ENCODE data around the gene NPY4R2.
"Not testable (repeated sequence)": the region's sequence is repeated elsewhere in the genome, so short reads cannot be mapped to it uniquely, and the experiment has no call there.

The NPY4R2 gene, protein sequence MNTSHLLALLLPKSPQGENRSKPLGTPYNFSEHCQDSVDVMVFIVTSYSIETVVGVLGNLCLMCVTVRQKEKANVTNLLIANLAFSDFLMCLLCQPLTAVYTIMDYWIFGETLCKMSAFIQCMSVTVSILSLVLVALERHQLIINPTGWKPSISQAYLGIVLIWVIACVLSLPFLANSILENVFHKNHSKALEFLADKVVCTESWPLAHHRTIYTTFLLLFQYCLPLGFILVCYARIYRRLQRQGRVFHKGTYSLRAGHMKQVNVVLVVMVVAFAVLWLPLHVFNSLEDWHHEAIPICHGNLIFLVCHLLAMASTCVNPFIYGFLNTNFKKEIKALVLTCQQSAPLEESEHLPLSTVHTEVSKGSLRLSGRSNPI

DNA sequence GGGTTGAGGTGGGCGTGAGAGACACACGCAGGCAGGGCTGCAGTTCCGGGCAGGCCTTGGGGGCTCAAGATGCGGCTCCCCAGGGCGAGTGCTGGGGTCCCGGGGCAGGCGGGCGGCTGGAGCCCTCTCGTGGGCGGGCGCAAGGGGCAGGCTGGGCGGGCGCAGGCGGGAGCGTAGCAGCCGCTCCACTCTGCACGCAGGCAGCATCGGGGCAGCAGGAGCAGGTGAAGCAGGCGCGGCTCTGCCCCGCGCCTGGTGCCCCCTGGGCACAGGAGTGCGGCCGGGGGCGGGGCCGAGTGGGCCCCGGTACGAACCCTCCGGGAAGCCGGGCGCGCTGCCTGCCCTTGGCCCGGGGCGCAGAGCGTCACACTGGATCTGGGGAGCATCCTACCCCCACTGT lies at the start of gene NPY4R2:
Gene NPY4R2 (plus strand): TSS at position 188 of the 400 bp plus-strand sequence. CDS start 3,326 bp downstream, outside the sequence.
- not testable (repeated sequence) for DNase-seq

DNA sequence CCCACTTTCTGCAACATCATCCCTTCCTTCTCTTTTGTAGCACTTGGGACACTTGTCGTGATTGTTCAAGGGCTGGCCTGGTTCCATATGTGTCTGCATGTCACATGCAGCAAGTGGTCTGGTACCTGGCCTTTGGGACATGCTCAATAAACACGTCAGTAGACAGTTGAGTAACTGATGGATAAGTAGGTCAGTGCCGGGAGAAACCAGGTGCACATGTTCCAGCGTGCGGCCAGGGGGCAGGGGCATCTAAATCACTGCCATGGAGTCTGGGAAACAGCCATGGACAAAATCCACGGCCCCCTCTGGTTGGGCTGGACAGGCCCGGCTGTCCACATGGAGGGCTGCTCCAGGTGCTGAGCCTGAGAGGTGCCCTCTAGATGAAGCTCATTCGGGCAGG lies 47.6 kb upstream of the NPY4R2 start:
- DNase-seq: not testable (repeated sequence)

DNA sequence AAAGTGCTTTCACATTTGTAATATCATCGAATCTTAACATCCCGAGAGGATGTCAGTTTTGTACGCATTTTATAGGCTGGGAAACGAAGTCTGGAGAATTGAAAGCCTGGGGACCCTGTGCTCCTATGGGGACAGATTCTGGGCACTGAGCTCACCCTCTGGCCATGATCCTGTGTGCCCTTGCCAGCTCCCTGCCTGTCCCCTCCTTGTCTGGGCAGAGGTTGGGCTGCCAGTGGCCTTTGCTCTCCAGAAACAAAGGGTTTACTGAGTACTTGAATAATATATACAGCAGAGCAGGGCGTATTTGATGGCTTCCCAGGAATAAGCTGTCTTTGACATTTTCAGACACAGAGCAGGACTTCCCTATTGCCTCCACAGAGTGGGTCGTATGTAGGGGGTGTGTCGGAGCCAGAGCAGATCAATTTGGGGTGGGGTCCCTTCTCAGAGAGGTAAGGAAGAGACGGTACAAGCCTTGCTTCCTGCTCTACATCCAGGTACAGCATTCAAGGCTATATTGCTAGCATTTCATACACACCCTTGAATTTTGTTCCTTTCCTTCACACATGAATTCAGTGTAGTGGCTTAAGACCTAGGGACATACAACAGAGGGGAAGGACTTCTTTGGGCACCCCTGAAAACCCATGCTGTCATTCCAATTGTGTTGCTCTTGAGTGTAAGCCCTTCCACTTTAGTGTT lies 46.8 kb upstream of the NPY4R2 start:
- not testable (repeated sequence) for DNase-seq

DNA sequence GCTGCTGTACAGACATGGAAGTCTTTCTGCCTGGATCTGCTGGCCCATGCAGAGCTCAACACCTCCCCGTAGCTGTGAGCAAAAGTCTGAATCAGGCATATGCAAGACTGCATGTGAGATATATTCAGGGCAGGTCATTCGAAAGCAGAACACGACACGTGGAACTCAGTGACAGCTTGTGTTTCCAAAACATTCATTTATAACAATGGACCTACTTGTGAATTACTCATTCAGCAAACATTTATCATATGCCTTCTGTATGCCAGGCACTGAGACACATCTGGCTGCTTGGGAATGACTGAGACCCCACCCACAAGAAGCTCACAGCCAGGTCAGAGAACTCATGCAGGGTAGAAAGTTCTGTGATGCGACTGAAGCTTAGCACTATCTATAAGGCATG lies 46.2 kb upstream of the NPY4R2 start:
- not testable (repeated sequence) for DNase-seq

DNA sequence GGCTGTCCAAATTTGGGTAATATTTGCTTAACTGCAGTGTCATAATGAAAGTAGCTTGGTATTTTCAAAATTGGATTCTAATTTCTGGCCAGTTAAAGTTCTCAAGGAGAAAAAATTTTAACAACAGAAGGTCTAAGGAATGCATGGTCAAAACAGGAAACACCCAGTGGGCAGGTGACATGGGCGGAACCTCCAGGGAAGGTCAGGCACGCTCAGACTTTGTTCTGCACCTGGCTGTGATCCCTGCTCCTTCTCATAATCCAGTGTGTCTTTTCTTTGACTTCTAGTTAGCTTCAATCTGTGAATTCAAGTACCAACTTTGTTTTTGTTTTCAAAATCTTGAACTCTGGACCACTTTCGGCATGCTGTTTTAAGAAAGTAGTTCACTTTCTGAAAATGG lies 34.2 kb upstream of the NPY4R2 start:
- not testable (repeated sequence) for DNase-seq

DNA sequence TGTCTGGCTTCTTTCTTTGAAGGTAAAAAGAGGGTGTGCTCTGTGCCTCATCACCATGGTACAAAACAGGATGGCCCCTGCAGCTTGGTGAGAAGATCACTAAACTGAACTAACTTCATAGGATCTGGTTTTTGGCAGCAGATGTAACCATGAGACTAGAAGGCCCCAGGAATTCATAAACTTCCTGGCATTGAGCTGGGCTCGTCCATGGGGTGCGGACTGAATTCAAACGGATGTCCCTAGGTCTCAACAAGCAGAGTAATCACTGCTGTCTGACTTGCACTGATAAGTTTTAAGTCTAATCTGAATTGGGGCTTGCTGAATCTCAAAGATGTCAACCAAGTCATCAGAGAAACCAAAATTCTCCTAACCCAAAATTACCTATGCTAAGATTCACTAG lies 33.5 kb upstream of the NPY4R2 start:
- DNase-seq: not testable (repeated sequence)

DNA sequence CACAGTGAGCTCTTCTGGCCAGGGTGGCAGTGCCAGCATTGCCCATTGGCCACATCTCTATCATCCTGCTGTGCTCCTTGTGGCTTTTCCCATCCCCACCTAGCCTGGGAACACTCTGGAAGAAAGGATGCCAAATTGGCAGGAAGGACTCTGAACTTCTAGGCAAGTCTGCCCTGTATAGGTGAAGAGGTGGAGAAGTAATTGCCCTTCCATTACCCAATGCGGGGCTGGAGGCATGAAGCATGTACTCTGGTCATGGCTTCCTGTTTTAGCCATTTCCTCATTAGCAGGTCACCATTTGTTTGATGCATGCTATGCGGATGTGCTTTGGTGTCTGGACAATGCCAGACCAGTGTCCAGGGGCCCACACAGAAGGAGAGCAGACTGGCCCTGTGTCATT lies 32.1 kb upstream of the NPY4R2 start:
- DNase-seq: not testable (repeated sequence)

DNA sequence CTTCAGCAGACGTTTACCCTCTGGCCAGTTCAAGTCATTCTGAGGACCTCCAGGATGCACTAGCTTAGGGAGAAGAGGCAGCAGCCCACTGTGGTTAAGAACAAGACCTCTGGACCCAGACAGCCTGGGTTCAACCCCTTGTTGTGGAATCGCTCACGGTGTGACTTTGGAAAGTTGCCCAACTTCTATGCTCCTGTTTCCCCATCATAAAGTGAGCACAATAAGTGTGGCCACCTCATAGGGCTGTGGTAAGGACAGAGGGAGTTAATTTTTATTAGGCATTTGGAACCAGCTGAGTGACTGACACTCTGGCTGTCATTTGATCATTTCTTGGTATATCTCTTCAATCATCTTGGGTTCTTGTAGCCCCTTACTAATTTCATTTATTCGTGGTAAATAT lies 31.6 kb upstream of the NPY4R2 start:
- DNase-seq: not testable (repeated sequence)

DNA sequence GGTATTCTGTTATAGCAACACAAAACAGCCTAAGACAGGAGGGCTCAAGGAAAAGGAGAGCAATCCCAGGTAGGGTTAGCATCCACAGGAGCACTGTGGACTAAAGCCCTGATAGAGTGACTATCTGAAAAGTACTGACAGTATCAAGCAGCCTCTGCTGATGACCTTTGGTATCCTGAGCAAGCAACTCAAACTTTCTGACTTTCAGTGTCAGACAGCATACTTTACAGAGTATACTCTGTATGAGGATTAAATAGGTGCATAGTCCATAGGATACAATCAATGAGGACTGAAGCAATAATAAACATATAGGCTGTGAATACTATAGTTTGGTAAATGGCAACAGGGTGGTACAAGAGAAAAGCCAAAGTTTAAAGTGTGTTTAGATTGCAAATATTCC lies 27.7 kb upstream of the NPY4R2 start:
- not testable (repeated sequence) for DNase-seq

DNA sequence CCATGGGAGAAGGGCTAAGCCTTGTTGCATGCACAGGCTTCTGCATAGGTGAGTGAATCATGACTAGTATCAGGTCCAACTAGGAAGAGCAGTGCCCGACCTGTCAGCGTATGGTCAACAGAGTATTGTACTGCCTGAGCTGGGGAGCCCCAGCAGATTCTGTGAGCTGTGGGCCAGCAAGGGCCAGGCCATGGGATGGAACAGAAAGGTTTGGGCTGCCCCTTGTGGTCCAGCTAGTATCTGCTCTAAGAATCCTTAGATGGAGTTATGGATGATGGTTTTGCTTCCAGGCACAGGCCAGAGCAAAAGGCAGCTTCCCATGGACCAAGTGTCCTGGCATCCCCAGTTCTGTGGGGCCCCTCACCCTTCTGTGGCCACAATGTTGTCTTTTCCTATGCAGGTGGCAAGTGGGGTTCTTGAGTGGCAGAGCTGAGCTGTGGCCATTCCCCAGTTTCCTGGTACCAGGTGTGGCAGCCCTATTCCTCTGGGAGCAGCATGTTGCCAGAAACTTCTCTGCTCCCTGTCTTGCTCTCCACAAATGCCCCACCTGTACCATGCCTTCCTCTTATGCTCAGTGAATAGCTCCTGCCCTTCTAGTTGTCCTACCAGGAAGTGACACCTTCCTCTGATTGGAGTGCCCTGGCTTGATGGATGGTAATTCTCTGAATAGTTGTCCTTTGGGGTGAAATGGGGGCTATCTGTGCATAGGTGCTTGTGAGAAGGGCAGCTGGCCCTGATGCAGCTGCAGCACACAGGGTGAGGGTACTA lies 25.8 kb upstream of the NPY4R2 start:
- not testable (repeated sequence) for DNase-seq

DNA sequence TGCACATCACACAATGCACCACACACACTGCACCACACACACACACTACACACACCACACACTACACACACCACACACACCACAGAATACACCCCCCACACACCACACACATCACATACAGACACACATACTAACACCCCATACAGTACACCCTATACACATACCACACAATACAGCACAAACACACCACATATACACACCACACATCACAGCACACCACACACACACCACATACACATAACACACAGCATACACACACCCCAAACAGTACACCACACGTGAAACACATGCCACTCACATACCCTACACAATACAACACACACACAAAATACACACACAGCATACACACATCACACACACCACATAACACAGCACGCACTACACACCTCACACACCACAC lies 23.9 kb upstream of the NPY4R2 start:
- not testable (repeated sequence) for DNase-seq

DNA sequence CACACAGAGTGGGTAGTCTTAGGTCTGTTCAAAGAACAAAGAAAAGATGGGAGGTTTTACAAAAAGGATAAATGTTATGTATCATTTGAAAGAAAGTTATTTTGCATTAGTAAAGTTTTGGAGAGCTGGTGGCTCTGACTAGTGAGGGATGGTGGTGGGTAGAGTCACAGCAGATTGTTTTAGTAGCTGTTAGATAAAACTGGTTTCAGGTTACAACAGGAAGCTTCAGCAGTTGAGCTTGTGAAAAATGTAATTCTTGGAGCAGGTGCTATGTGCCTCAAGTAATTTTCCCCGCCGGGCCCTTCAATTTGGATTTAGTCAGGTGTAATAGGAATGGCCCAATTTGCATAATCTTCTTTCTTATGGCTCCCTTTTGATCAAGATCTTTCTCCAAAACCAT lies 20.6 kb upstream of the NPY4R2 start:
- not testable (repeated sequence) for DNase-seq

DNA sequence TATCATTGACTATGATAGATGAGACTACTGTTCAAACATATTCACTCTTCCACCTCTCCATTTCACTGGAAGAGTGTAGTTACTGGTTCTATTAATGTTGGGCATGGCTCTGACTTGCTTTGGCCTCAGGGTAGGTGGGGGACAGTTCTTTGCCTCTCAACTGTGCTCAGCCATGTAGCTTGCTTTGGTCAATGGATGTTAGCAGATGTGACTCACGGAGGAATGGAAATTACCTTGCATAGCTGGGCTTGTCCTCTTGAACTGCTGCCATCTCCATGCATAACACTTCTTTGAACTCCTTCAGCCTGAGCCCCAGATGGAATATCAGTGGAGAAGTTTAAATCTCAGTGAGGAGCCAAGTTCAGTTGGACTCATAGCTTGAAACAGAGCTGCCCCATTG lies 9.1 kb upstream of the NPY4R2 start:
- not testable (repeated sequence) for DNase-seq

DNA sequence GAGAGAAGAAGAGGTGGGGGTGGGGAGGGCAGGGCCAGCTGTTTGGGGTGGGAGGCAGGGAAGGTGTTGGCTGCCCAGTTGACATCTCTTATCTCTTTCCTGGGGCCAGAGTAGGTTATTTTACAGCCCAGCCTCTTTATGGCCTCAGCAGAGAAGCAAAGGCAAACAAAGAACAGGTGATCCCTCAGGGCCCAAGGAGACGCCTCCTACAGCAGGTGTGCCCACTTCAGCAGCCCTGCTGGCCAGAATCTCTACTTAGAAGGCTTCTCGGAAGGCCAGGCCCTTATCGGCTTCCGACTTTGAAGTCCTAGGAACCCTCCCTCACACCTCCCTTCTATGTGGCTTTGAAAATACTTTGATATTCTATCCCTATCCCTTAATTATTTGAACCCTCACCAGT lies 8.0 kb upstream of the NPY4R2 start:
- DNase-seq: not testable (repeated sequence)

DNA sequence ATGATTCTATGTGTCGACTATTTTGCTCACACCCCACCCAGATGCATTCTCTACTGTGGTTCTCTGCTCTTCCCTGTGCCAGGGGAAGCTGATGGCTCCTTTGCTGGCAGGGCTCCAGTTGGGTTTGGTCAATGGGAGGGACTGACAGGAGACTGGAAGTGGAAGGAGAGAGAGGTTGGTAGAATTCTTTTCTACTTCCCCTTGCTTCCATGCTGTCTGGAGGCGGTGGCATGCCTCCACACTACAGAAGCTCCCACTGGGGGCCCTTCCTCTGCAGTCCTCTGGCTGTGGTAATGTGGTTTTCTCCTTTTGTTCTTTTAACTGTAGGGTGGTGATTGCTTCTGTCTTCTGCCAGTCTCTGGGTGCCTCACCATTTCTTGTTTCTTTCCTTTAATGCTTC lies 4.4 kb upstream of the NPY4R2 start:
- DNase-seq: not testable (repeated sequence)

DNA sequence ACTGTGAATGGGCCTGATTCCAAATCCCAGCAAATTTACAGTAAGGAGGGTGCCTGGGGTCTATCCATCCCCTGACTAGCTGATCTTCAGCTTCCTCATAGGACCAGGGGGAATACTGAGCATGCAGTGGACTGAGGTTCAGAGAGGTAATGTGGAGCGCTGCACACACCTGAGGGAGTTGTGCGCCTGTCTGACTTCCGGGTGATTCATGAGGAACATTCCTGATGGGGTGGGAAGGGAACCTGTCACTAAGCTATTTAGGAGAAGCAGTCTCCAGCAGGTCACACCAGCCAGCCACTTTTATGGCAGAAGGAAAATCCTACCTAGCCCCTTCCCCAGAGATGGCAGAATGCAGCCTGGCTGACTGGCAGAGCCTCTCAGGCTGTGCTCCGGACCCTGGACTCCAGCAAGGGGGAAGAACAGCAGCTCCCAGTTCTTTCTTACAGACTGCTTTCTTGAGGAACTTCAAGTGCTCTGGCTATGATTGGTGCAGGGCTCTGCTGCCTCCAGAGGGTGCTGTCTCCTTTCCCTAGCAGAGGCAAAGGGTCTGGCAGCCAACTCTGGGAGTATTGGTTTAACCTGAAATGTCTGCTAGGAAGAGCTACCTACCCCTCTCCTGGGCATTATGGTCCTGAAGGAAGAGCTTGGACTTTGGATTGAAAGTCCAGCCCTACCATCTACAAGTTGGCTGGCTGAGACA lies 2.5 kb upstream of the NPY4R2 start:
- not testable (repeated sequence) for DNase-seq

DNA sequence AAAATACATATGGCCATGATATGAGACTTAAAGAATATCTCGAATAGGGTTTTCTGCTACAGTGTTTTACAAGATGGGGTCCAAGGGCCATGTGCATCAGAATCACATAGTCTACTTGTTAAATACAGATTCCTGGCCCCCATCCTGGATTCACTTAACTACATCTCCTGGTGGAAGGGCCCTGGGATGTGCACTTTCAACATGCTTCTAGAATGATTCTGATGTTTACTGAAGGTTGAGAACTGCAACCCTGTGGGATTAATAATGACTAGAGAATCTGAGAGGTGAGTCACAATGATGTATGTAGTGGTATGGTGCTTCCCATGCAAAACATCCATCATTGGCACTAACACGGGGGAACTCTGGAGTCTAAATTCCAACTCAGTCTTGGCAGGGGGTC lies 2.1 kb downstream of the NPY4R2 start:
- not testable (repeated sequence) for DNase-seq

DNA sequence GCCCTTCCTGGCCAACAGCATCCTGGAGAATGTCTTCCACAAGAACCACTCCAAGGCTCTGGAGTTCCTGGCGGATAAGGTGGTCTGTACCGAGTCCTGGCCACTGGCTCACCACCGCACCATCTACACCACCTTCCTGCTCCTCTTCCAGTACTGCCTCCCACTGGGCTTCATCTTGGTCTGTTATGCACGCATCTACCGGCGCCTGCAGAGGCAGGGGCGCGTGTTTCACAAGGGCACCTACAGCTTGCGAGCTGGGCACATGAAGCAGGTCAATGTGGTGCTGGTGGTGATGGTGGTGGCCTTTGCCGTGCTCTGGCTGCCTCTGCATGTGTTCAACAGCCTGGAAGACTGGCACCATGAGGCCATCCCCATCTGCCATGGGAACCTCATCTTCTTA lies 4.0 kb downstream of the NPY4R2 start:
- DNase-seq: not testable (repeated sequence)

DNA sequence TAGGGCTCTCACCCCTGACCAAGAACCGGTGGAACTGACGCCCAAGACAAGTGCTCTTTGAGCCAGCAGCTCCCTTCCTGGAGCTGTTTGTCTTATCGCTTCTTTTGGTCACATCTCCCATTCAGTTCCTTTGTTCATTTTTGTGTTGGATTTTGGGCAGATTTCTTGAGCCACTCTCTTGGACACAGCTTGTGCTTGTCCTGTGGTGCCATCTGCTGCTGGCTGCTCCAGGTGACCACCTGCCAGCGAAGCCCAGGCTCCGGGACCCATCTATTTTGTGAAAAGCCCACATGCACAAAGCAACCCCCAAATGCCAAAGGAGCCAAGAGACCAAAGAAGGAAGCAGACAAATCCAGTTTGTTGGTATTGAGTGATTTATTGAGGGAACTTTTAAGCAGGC lies 6.2 kb downstream of the NPY4R2 start:
- not testable (repeated sequence) for DNase-seq

DNA sequence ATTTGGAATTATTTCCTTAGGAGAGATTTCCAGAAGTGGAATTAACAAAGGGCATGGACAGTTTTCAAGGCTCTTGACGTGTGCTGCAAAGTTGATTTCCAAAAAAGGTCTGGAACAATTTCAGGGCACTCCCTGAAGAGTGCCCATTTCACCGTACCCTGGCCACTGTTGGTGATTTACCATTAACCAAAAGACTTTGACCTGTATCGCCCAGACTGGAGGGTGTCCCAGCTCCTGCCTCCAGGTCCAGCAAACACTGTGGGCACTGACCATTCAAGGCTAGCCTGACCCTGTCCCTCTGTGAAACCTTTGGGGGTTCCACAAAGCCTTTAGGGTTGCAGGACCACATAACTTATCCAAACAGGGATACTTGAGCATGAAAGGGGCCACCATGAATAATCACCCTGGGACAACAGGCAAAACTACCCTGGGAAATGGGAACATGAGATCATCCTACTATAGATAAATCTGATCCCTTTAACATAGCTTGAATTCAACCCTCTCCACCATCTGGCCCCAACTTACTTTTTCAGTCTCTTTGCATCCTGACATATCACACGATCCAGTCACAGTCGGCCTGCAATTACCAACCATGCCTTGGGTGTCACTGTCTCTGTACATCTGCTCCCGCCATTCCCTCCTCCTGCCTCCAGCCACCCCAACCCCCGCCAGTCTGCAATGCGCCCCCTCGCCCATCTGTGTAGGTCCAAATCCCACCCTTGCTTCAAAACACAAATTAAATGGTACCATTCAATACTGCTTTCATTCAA lies 8.9 kb downstream of the NPY4R2 start:
- DNase-seq: not testable (repeated sequence)

DNA sequence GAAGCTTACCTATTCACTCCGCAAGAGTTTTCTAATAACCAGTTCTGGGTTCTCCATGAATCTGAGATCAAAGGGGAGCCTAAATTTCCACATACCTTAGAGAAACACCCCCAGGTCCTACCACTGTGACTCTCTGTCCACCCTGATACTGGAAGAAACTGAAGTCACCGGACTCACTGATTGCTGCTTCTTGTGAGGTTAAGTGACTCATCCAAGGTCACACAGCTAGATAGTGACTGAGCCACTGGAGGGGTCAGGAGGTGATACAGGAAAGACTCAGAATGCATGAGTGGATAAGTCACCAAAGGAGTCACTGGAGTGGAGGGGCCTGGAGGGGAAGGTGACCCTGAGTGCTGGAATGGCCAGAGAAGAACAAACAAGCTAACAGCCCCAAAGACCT lies 9.8 kb downstream of the NPY4R2 start:
- not testable (repeated sequence) for DNase-seq

DNA sequence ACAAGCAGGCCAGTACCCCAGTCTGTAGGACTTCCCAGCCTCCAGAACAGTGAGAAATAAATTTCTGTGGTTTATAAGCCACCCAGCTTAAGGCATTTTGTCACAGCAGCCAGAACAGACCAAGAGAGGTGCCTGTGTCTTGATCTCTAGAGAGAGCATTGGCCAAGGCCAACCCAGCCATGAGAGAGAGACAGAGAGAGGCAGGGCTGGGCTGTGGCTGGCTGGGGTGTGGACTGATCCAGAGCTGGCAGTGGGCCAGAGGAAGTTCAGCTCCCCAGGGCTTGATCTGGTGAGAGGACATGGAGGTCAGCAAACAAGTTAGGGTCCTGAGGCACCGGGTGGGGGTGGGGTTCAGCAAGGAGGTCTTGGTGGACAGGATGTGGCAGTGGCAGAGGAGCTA lies 14.4 kb downstream of the NPY4R2 start:
- not testable (repeated sequence) for DNase-seq
